AG10803 (cell line): ENCODE data around the gene BRPF3.

Experiments used
- DNase-seq: peaks from one replicate; pipeline ENCODE4 v3.0.0; 2010; ENCODE audit warnings: low read depth
- H3K4me3 ChIP-seq: 2 replicates; pipeline ENCODE4 v1.5.1; 2011; ENCODE audit warnings: mild to moderate bottlenecking, low read length, control low read depth
- CTCF ChIP-seq: conservative IDR thresholded peaks from 2 replicates; pipeline ENCODE4 v1.5.1; 2011; ENCODE audit warnings: mild to moderate bottlenecking, low read length, control low read depth, inconsistent platforms

Gene BRPF3

GRCh38 chr6:36196113-36196879, at the start of gene BRPF3:
BRPF3 (plus strand) TSS chr6:36196744; CDS start chr6:36200323, 3,579 bp downstream.
- peak; percentile 70 for DNase-seq
- peak within 1 kb of the TSS; percentile 80 for H3K4me3 ChIP-seq
- TF ChIP-seq CTCF = no peak; the same call in 1 of the 2 replicates

- TF ChIP-seq CTCF = no peak
- H3K4me3 ChIP-seq = no peak overlapping the region
- no peak for DNase-seq
These were observed 49.2 kb upstream of the BRPF3 start for GRCh38 chr6:36147294-36147693.

GRCh38 chr6:36149476-36149875, 47.1 kb upstream of the BRPF3 start:
- no peak for TF ChIP-seq CTCF
- H3K4me3 ChIP-seq = no peak overlapping the region
- DNase-seq = no peak

GRCh38 chr6:36150283-36150682, 46.3 kb upstream of the BRPF3 start:
- no peak overlapping the region for H3K4me3 ChIP-seq
- peak; percentile 31 for DNase-seq
- TF ChIP-seq CTCF = no peak

GRCh38 chr6:36154286-36154685, 42.3 kb upstream of the BRPF3 start:
- TF ChIP-seq CTCF = no peak
- no peak overlapping the region for H3K4me3 ChIP-seq
- DNase-seq = no peak

- TF ChIP-seq CTCF = no peak
- no peak for DNase-seq
These were observed 40.9 kb upstream of the BRPF3 start for GRCh38 chr6:36155662-36156061.

GRCh38 chr6:36160147-36160760, 36.3 kb upstream of the BRPF3 start:
- TF ChIP-seq CTCF = no peak
- H3K4me3 ChIP-seq = no peak overlapping the region
- DNase-seq = peak; percentile 66

More at GRCh38 chr6:36155662-36156061, 40.9 kb upstream of the BRPF3 start:
- no peak overlapping the region for H3K4me3 ChIP-seq
